GM12873 (cell line): ENCODE results near the gene TSPAN18.

ENCODE experiments used
- CTCF ChIP-seq: IDR thresholded peaks from 2 replicates; pipeline ENCODE4 v1.5.1; 2012; ENCODE audit warnings: low read depth, mild to moderate bottlenecking, moderate library complexity, low read length, control low read depth; ENCODE audit not compliant: insufficient read depth; ENCODE audit errors: missing control alignments

The TSPAN18 gene

GRCh38 chr11:44692460-44692859, 34.3 kb upstream of the TSPAN18 start:
- no peak for TF ChIP-seq CTCF

GRCh38 chr11:44693654-44694119, 33.1 kb upstream of the TSPAN18 start:
- TF ChIP-seq CTCF, result no peak

- no peak for TF ChIP-seq CTCF
Measured at GRCh38 chr11:44694443-44694842, 32.3 kb upstream of the TSPAN18 start.

GRCh38 chr11:44695169-44695833, 31.5 kb upstream of the TSPAN18 start:
- no peak for TF ChIP-seq CTCF

GRCh38 chr11:44698252-44698912, 28.4 kb upstream of the TSPAN18 start:
- TF ChIP-seq CTCF, result no peak

- TF ChIP-seq CTCF, result no peak
Measured at GRCh38 chr11:44699497-44700408, 27.0 kb upstream of the TSPAN18 start.

GRCh38 chr11:44701276-44701675, 25.5 kb upstream of the TSPAN18 start:
- TF ChIP-seq CTCF, result no peak
